GM19193 (cell line): ENCODE data around the gene TULP4.

Experiments used
- POLR2A ChIP-seq: IDR thresholded peaks from 4 replicates; pipeline ENCODE4 v1.6.1; 2011; ENCODE audit not compliant: insufficient read depth, insufficient read length; ENCODE audit errors: extremely low read depth

Gene TULP4, protein sequence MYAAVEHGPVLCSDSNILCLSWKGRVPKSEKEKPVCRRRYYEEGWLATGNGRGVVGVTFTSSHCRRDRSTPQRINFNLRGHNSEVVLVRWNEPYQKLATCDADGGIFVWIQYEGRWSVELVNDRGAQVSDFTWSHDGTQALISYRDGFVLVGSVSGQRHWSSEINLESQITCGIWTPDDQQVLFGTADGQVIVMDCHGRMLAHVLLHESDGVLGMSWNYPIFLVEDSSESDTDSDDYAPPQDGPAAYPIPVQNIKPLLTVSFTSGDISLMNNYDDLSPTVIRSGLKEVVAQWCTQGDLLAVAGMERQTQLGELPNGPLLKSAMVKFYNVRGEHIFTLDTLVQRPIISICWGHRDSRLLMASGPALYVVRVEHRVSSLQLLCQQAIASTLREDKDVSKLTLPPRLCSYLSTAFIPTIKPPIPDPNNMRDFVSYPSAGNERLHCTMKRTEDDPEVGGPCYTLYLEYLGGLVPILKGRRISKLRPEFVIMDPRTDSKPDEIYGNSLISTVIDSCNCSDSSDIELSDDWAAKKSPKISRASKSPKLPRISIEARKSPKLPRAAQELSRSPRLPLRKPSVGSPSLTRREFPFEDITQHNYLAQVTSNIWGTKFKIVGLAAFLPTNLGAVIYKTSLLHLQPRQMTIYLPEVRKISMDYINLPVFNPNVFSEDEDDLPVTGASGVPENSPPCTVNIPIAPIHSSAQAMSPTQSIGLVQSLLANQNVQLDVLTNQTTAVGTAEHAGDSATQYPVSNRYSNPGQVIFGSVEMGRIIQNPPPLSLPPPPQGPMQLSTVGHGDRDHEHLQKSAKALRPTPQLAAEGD (N-terminal part only)

GRCh38 chr6:158312165-158312564, at the start of gene TULP4:
TULP4 (plus strand) TSS chr6:158312465; CDS start chr6:158314017, 1,552 bp downstream.
- no peak for TF ChIP-seq POLR2A

GRCh38 chr6:158262755-158263154, 49.5 kb upstream of the TULP4 start:
- TF ChIP-seq POLR2A = no peak

- TF ChIP-seq POLR2A = no peak
Observed at GRCh38 chr6:158264180-158264579, 48.1 kb upstream of the TULP4 start.

- no peak for TF ChIP-seq POLR2A
Observed at GRCh38 chr6:158266131-158266530, 46.1 kb upstream of the TULP4 start.

GRCh38 chr6:158268361-158269147, 43.7 kb upstream of the TULP4 start:
- TF ChIP-seq POLR2A = no peak

DNA sequence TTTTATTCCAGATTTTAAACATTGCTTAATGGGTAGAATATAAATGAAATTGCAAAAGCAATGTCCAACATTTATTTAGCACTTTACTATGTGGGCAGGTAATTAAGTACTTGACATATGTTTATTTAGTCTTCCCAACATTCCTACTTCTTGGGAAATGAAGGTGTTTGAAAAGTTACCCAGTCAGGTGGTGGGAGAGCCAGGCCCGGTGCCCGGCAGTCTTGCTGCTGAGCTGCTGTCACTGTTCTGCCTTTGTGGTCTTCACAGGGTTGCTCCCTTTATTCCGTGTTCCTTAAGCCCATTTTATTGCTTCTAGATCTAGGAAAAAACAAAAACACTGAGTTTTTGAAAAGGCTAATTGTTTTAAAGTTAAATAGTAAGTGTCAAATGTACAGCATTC, 42.6 kb upstream of the TULP4 start:
- no peak for TF ChIP-seq POLR2A

- no peak for TF ChIP-seq POLR2A
Observed at GRCh38 chr6:158270389-158271127, 41.7 kb upstream of the TULP4 start.

DNA sequence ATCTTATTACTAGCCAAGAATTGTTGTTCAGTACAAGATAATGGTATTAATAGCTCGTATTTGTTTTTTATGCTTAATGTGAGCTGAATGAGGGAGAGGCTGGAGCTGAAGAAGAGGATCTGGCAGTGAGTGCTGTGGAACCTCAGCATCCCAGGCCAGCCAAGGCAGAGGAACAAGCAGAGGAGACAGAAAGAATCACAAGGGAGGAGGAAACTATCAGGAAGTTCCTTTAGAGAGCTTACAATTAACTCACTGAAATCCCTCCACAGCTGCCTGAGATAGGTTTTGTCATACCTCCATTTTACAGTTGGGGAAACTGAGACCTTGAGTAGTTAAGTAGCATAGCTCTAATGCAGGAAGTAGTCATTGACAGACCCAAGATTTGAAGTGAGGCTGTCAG, 39.9 kb upstream of the TULP4 start:
- no peak for TF ChIP-seq POLR2A

DNA sequence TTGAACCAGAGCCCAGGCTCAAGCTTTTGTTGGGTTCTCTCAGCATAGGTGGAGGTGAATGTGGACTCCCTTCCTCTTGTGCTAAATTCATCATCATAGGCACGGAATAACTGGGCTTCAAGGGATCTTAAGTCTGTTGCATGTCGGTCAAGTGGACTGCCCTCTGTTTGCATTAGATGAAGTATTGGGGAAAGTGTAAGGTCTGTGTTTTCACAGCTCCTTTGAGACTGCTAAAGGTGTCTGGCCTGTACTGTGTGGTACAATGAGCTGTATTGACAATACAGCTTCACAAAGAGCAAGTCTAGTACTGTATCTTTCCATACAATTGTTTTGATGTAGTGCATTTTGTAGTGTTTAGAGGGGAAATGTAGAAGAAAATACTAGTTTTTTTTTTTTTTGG, 34.3 kb upstream of the TULP4 start:
- TF ChIP-seq POLR2A = no peak

DNA sequence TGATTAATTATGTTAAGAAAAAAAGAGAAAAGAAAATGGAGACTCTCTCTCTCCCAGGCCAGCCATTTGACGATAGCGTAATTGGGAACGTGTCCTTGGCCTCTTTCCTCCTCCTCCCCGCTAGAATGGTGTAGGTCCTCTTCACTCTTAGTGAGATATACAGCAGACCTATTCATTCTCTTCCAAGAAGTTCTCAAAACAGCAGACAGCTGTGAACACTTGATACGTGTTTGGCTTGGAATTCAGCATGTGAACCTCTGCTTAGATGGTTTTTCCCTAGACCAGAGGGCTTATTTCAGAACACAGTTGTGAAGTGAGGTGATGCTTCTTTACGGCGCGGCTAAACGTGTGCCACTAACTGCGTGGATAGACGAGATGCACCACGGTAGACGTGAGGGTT, 32.6 kb upstream of the TULP4 start:
- TF ChIP-seq POLR2A = no peak

- TF ChIP-seq POLR2A = no peak
Observed at GRCh38 chr6:158283304-158283980, 28.8 kb upstream of the TULP4 start.

- TF ChIP-seq POLR2A = no peak
Observed at GRCh38 chr6:158284007-158284875, 28.0 kb upstream of the TULP4 start.
